Left ventricle myocardium inferior (tissue), 1 donor: ENCODE measurements around the gene POU3F2. TPM values are rescaled to one million over a fixed set of nuclear protein-coding genes. Genes with fewer than 3 reads are reported as not detected.

ENCODE experiments used
- DNase-seq: peaks from one replicate; pipeline ENCODE4 v3.0.0-alpha.2; 2020
- H3K27ac ChIP-seq: fragments of 200-600 bp; replicated peaks from 2 replicates; pipeline ENCODE4 v1.8.0; 2021
- H3K27me3 ChIP-seq: fragments of 200-600 bp; 2 replicates; pipeline ENCODE4 v1.8.0; 2021; ENCODE audit warnings: low read depth
- H3K36me3 ChIP-seq: fragments of 200-600 bp; 2 replicates; pipeline ENCODE4 v1.8.0; 2021
- H3K4me1 ChIP-seq: fragments of 200-600 bp; 2 replicates; pipeline ENCODE4 v1.8.0; 2021
- H3K4me3 ChIP-seq: fragments of 200-600 bp; 2 replicates; pipeline ENCODE4 v1.8.0; 2021; ENCODE audit warnings: mild to moderate bottlenecking, moderate library complexity
- H3K9me3 ChIP-seq: fragments of 200-600 bp; replicated peaks from 2 replicates; pipeline ENCODE4 v1.8.0; 2021
- intact Hi-C: fragments of 100-400 bp; cut with micrococcal nuclease; formaldehyde crosslinking; loops from one replicate; pipeline ENCODE4 v1.11.0; 2022
- total RNA-seq: library from RNA; stranded (reverse); fragmentation: NEBNext Ultra II Directional; extraction: Animal tissue kit (Norgen Biotek cat#: 25700); gene quantifications from one replicate; pipeline ENCODE4 v1.2.1, GENCODE V29; 2021
- TF ChIP-seq, protein P1 (sequence below): fragments of 200-600 bp; IDR thresholded peaks from 2 replicates; pipeline ENCODE4 v1.8.0; 2021; ENCODE audit warnings: antibody characterized with exemption, mild to moderate bottlenecking, borderline replicate concordance
- donor health status: DM: no; HTN: yes; CAD: no; lungs with severe emphysema.

Gene POU3F2
- total RNA-seq, 1 donor from 2014 or later = not detected

DNA sequence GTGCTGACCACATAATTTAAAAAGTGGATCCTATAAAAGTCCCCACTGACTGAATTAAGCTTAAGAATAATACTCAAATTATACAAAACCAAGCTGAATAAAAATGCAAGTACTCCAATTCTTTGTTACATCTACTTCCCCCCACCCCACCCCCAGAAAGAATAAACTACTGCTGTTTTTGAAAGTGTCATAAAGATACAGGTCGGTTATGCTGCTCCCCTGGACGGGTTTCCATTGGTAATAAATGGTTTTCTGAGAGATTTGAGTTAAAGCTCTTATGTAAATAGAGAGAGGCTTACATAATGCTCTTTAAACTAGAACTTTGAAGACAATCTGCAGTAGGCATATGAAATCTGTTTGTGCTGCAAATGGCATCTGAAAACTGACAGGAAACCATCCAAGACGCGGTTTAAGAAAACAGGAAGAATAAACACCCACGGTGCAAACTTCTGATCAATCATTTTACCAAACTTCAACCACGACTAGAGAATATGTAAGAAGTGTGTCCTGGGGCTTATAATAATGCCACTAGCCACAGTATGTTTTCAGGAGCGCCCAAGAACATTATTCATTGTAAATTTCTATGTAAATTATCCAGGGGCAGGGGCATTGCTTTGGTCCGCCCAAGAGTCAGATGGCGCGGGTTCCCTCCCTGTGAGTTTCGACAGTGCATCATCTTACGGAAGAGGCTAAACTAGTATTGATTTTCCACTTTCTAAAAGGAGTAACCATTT is 10.8 kb upstream of the POU3F2 start:
- DNase-seq = no peak
- Histone ChIP-seq H3K36me3 (no peaks in the 10 kb centered on the region), H3K27ac (no peak overlapping the region), H3K4me1 (peaks cover 29% of the 10 kb centered on the region), H3K4me3 (peak overlapping the region; percentile 45), H3K27me3 (peaks cover 99% of the 10 kb centered on the region), H3K9me3 (no peaks in the 10 kb centered on the region)
- intact Hi-C loops = no loop called here
- TF ChIP-seq, protein P1, sequence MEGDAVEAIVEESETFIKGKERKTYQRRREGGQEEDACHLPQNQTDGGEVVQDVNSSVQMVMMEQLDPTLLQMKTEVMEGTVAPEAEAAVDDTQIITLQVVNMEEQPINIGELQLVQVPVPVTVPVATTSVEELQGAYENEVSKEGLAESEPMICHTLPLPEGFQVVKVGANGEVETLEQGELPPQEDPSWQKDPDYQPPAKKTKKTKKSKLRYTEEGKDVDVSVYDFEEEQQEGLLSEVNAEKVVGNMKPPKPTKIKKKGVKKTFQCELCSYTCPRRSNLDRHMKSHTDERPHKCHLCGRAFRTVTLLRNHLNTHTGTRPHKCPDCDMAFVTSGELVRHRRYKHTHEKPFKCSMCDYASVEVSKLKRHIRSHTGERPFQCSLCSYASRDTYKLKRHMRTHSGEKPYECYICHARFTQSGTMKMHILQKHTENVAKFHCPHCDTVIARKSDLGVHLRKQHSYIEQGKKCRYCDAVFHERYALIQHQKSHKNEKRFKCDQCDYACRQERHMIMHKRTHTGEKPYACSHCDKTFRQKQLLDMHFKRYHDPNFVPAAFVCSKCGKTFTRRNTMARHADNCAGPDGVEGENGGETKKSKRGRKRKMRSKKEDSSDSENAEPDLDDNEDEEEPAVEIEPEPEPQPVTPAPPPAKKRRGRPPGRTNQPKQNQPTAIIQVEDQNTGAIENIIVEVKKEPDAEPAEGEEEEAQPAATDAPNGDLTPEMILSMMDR = no peak

DNA sequence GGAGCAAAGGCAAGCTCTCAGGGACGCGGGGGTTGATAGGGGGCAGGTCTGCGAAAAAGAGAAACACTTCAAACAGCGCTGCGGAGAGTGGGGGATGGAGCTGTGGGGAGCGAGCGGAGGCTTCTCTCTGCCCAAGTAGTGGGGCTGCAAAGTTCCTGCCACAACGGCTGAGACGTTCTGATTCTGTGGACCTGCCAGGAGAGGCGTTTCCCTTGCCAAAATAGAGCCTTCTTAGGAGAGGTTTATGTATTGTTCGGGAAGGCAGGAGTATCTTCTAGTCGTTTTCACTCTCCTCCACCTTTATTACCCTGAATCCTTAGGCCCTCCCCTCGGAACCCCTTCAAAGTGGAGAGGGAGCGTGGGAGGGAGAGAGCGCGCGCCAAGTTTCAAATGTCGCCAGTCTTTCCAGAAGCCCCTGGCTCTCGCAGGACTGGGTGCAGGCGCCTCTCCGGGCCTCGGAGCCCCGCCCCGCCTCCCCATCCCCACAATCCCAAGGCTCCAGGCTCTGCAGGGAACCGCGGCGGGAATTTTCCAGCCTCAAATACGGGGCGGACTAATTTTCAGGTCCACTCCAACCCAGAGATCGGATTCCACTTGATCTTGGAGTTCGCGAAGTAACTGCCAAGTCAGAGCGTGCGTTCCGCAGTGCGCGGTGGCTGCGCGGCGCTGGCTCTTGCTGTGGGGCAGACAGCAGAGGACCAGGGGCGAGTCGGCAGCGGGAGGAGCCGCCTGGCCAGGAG is 10.0 kb upstream of the POU3F2 start:
- H3K36me3 ChIP-seq = no peaks in the 10 kb centered on the region
- no peak for DNase-seq
- peak overlapping the region; percentile 45 for H3K4me3 ChIP-seq
- TF ChIP-seq, protein P1 = no peak
- H3K27ac ChIP-seq = no peak overlapping the region
- intact Hi-C loops = no loop called here
- peaks cover 99% of the 10 kb centered on the region for H3K27me3 ChIP-seq
- no peaks in the 10 kb centered on the region for H3K9me3 ChIP-seq
- H3K4me1 ChIP-seq = peaks cover 29% of the 10 kb centered on the region

DNA sequence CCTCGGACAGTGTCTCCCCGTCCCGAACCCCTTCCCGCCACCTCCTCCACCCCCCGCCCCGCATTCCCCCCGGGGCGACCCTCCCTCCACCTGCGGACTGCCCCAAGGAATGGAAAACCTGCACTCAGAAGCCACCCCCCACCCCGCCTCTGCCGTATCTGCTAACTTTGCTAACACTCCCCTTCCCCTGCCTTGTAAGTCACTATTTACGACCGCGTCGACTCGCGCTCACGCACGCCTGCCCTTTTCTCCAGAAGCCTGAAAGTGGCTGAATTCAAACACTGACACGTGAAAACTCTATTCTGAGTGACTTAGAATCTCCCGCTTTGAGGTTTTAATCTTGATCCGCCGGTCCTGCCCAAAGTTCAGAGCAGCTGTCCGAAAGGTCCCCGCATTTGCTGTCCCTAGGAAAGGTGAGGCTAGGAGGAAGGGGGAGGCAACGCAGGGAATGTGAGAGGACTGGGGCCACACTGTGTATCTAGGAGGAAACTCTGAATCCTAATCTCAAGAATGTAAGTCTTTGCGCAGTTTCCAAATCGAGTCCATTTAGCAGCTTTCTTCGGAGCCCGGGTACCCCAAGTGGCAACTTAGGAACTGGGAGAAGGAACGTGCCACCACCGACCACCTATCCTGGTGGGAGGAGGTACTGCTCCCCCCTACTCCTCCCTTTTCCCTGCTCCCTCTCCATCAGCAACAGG is 9.3 kb upstream of the POU3F2 start:
- Histone ChIP-seq H3K4me3 (peak overlapping the region; percentile 45), H3K27ac (no peak overlapping the region), H3K4me1 (peaks cover 29% of the 10 kb centered on the region), H3K36me3 (no peaks in the 10 kb centered on the region), H3K9me3 (no peaks in the 10 kb centered on the region), H3K27me3 (peaks cover 100% of the 10 kb centered on the region)
- TF ChIP-seq, protein P1 = no peak
- DNase-seq = no peak
- intact Hi-C loops = no loop called here

DNA sequence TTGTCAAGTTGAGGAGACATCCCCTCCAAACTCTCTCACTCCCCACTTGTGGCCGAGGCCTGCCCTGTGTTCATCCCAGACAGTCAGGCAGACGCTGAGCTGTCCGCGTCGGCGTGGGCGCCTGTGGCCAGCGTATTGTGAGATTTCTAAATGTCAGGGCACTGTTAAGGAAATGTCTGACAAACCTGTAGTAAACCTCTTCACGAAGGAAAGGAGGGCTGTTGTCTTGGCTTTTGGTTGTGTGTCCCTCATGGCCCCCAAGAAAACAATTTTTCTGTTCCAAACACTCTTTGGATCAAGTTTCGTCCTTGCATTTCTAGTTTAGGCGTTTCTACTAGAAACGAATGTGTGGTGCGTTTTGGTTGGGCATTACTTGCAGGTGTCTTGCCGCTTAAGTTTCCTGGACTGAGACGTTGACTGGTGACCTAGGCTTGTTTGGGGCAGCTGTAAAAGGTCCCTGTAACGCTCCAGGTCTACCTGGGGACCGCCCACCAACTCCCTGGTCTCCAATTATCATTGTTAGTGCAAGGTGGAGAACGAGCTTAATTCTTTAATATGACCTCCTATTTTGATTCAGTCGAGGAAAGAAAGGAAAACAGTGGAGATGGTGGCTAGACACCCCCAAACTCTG is 8.7 kb upstream of the POU3F2 start:
- H3K27ac ChIP-seq = no peak overlapping the region
- TF ChIP-seq, protein P1 = no peak
- H3K27me3 ChIP-seq = peaks cover 100% of the 10 kb centered on the region
- H3K4me3 ChIP-seq = no peak overlapping the region
- H3K9me3 ChIP-seq = no peaks in the 10 kb centered on the region
- no peaks in the 10 kb centered on the region for H3K36me3 ChIP-seq
- DNase-seq = no peak
- intact Hi-C loops = no loop called here
- peaks cover 29% of the 10 kb centered on the region for H3K4me1 ChIP-seq

DNA sequence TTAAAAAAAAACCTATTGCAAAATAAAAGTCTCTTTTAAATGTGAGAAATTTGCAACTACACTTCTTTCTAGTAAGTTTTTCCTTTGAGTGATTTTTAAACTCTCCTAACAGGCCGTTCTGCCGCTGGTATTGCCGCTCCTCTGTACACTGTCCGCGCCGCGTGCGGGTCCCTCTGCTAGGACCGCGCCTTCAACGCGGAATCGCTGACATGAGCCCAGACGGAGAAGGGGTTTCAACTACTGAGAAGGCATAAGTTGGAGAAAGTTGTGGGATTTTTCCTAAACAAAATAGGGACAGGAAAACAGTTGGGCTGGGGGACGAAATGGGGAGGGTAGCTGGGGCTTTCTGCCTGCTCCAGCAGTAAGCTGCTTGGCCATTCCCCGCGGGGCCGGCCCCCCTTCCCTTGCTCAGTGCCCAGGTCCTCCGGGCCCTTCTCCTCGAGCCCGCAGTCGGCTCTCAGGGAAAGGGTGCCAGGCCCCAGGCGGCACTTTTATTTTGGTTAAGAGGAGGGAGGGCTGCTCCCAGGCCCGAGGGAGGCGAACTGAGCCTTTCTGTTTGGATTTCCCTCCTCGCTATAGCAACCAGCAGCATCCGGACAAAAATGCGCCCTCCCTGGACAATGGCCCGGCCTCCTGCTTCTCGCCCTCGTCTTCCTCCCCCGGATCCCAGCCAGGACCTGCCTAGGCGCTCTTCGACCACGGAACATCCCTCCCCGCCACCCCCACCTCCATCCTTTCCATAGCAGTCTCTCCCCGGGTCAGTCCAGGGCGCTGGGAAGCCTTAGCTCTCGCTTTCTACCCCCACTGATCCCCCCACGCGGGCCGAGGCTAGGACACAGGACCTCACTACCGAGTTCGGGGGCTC is 6.8 kb upstream of the POU3F2 start:
- no peak for DNase-seq
- H3K4me3 ChIP-seq = peak overlapping the region; percentile 33
- no peaks in the 10 kb centered on the region for H3K36me3 ChIP-seq
- H3K4me1 ChIP-seq = peaks cover 47% of the 10 kb centered on the region
- H3K27me3 ChIP-seq = peaks cover 100% of the 10 kb centered on the region
- TF ChIP-seq, protein P1 = no peak
- no peaks in the 10 kb centered on the region for H3K9me3 ChIP-seq
- intact Hi-C loops = no loop called here
- no peak overlapping the region for H3K27ac ChIP-seq
